Measurements from ENCODE around the gene IMMT.

DNA sequence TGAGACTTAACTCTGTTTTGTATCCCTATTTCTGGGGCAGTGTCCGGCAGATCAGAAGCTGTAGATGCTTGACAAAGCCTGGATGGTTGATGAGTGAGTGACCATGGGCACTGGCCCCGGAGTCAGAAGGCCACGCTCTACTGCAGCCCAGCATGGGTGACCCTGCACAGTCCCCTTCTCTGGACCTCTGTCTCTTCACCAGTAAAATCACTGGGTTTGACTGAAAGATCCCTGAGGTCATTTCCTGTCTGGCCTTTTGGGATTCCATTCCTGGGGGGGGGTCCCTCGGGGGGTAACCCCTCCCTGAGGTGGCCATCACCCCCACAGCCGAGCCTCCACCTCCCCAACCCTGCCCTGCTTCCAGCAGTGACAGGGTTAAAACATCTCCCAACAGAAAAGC, 35.7 kb upstream of the IMMT start:
- TF ChIP-seq EZH2 (IDR thresholded peaks at IDR 0.05) (no peak), EZH2phosphoT487 (IDR thresholded peaks at IDR 0.05) (no peak)
- TF ChIP-seq, protein P1, sequence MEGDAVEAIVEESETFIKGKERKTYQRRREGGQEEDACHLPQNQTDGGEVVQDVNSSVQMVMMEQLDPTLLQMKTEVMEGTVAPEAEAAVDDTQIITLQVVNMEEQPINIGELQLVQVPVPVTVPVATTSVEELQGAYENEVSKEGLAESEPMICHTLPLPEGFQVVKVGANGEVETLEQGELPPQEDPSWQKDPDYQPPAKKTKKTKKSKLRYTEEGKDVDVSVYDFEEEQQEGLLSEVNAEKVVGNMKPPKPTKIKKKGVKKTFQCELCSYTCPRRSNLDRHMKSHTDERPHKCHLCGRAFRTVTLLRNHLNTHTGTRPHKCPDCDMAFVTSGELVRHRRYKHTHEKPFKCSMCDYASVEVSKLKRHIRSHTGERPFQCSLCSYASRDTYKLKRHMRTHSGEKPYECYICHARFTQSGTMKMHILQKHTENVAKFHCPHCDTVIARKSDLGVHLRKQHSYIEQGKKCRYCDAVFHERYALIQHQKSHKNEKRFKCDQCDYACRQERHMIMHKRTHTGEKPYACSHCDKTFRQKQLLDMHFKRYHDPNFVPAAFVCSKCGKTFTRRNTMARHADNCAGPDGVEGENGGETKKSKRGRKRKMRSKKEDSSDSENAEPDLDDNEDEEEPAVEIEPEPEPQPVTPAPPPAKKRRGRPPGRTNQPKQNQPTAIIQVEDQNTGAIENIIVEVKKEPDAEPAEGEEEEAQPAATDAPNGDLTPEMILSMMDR (IDR thresholded peaks at IDR 0.05), result no peak

All from neural progenitor cell (in vitro differentiated cells).